OCI-LY7 (cell line): ENCODE measurements around the gene CD1E. TPM values are rescaled to one million over a fixed set of nuclear protein-coding genes. Genes with fewer than 3 reads are reported as not detected.

Experiments
- BruUV-seq: library from RNA; stranded (reverse); fragments of 400-500 nt; replicated peaks from 2 replicates; lab custom pipeline; 2021; lab: Mats Ljungman, UMichigan
- CTCF ChIA-PET: fragments of 300-600 bp; sonication (Branson Sonifier 250); formaldehyde crosslinking; loops from one replicate; lab custom pipeline; 2022; ENCODE audit warnings: antibody characterized with exemption; ENCODE audit not compliant: unreplicated experiment; lab: Charles Lee
- POLR2A ChIA-PET: fragments of 300-600 bp; sonication (Branson Sonifier 250); formaldehyde crosslinking; loops from one replicate; lab custom pipeline; 2022; ENCODE audit warnings: antibody characterized with exemption; lab: Charles Lee
- DNase-seq: peaks from one replicate; pipeline ENCODE4 v3.0.0-alpha.2; 2015; ENCODE audit warnings: low spot score
- H2AFZ ChIP-seq: fragments of 200-600 bp; sonication (generic), shearing (Covaris generic); 2 replicates; pipeline ENCODE4 v1.6.1; 2014; ENCODE audit warnings: mild to moderate bottlenecking, antibody characterized with exemption, low read length, moderate library complexity
- H3K27ac ChIP-seq: fragments of 200-600 bp; sonication (generic); 2 replicates; pipeline ENCODE4 v1.5.1; 2014; ENCODE audit warnings: mixed run types, low read depth, mild to moderate bottlenecking, moderate library complexity, low read length, inconsistent platforms; ENCODE audit not compliant: poor library complexity, severe bottlenecking
- H3K36me3 ChIP-seq: fragments of 200-600 bp; sonication (generic); 2 replicates; pipeline ENCODE4 v1.6.1; 2014; ENCODE audit warnings: mild to moderate bottlenecking, antibody characterized with exemption, low read length, moderate library complexity, mixed read lengths; ENCODE audit not compliant: insufficient read depth
- H3K4me1 ChIP-seq: fragments of 200-600 bp; sonication (generic); 2 replicates; pipeline ENCODE4 v1.5.1; 2014; ENCODE audit warnings: mild to moderate bottlenecking, low read length; ENCODE audit not compliant: insufficient read depth, poor library complexity, severe bottlenecking
- H3K4me2 ChIP-seq: fragments of 200-600 bp; sonication (generic); 2 replicates; pipeline ENCODE4 v1.6.1; 2014; ENCODE audit warnings: mild to moderate bottlenecking, low read length
- H3K4me3 ChIP-seq: fragments of 200-600 bp; sonication (generic); 2 replicates; pipeline ENCODE4 v1.5.1; 2014; ENCODE audit warnings: mild to moderate bottlenecking, low read depth, low read length; ENCODE audit not compliant: poor library complexity, severe bottlenecking
- H3K79me2 ChIP-seq: fragments of 200-600 bp; sonication (generic); 2 replicates; pipeline ENCODE4 v1.6.1; 2016; ENCODE audit warnings: low read depth, mild to moderate bottlenecking, low read length, moderate library complexity, mixed read lengths; ENCODE audit not compliant: insufficient read depth
- H3K9me2 ChIP-seq: fragments of 200-600 bp; sonication (generic); 2 replicates; pipeline ENCODE4 v1.6.1; 2016; ENCODE audit warnings: mild to moderate bottlenecking, low read length, mixed read lengths; ENCODE audit not compliant: insufficient read depth
- H3K9me3 ChIP-seq: fragments of 200-600 bp; sonication (generic); 2 replicates; pipeline ENCODE4 v1.6.1; 2014; ENCODE audit warnings: mild to moderate bottlenecking, mixed run types, low read length, mixed read lengths
- H4K20me1 ChIP-seq: fragments of 200-600 bp; sonication (generic); 2 replicates; pipeline ENCODE4 v1.6.1; 2014; ENCODE audit warnings: mild to moderate bottlenecking, antibody characterized with exemption, low read length, moderate library complexity, mixed read lengths; ENCODE audit not compliant: insufficient read depth
- EZH2phosphoT487 ChIP-seq: fragments of 200-600 bp; sonication (generic); IDR thresholded peaks from 2 replicates; pipeline ENCODE4 v1.6.1; 2018; ENCODE audit warnings: low read depth, borderline replicate concordance, mild to moderate bottlenecking, mixed run types, antibody characterized with exemption, low read length, moderate library complexity, mixed read lengths
- intact Hi-C: fragments of 100-400 bp; cut with micrococcal nuclease; formaldehyde crosslinking; loops from one replicate; pipeline ENCODE4 v1.10.0; 2022; ENCODE audit not compliant: unreplicated experiment
- total RNA-seq, 2 experiments: library from RNA; depleted of rRNA in 1 of 2; stranded (reverse); fragments of >200 nt in 1 of 2; shearing (Covaris generic) in 1 of 2; gene quantifications; 2 replicates each; pipeline ENCODE4 v1.2.3, GENCODE V29; 2014 to 2022
- TF ChIP-seq, protein P1 (sequence below): fragments of 200-600 bp; sonication (generic); conservative IDR thresholded peaks from 2 replicates; pipeline ENCODE4 v1.5.1; 2014; ENCODE audit warnings: mild to moderate bottlenecking, antibody characterized with exemption, low read length, moderate library complexity, mixed read lengths

CD1E gene
- total RNA-seq, 2 experiments from 2014 or later = not detected

DNA sequence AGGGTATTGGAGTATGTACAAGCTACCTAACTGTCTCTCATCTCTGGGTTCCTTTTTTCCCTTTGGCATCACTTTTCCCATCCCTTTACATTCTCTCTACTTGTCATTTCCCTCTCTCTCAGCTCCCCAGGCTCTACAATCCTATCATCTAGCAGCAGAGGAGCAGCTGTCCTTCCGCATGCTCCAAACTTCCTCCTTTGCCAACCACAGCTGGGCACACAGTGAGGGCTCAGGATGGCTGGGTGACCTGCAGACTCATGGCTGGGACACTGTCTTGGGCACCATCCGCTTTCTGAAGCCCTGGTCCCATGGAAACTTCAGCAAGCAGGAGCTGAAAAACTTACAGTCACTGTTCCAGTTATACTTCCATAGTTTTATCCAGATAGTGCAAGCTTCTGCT is 561 bp downstream of the CD1E start:
- Histone ChIP-seq H3K36me3 (no peaks in the 10 kb centered on the region), H3K4me3 (no peak overlapping the region), H3K4me1 (no peaks in the 10 kb centered on the region), H3K9me3 (no peaks in the 10 kb centered on the region), H3K27ac (no peak overlapping the region), H2AFZ (no peak overlapping the region), H3K4me2 (no peak overlapping the region), H3K79me2 (no peaks in the 10 kb centered on the region), H3K9me2 (no peaks in the 10 kb centered on the region), H4K20me1 (no peaks in the 10 kb centered on the region)
- ChIA-PET POLR2A (interaction anchor here (0.6 kb wide), 2 partner anchors 643 to 869 kb away, joined by 3 read pairs; no protein-coding TSS in a partner anchor), CTCF (no interaction called here)
- intact Hi-C loops = no loop called here
- DNase-seq = no peak
- no TSS peak for BruUV-seq
- TF ChIP-seq EZH2phosphoT487 = no peak
- TF ChIP-seq, protein P1, sequence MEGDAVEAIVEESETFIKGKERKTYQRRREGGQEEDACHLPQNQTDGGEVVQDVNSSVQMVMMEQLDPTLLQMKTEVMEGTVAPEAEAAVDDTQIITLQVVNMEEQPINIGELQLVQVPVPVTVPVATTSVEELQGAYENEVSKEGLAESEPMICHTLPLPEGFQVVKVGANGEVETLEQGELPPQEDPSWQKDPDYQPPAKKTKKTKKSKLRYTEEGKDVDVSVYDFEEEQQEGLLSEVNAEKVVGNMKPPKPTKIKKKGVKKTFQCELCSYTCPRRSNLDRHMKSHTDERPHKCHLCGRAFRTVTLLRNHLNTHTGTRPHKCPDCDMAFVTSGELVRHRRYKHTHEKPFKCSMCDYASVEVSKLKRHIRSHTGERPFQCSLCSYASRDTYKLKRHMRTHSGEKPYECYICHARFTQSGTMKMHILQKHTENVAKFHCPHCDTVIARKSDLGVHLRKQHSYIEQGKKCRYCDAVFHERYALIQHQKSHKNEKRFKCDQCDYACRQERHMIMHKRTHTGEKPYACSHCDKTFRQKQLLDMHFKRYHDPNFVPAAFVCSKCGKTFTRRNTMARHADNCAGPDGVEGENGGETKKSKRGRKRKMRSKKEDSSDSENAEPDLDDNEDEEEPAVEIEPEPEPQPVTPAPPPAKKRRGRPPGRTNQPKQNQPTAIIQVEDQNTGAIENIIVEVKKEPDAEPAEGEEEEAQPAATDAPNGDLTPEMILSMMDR = no peak

DNA sequence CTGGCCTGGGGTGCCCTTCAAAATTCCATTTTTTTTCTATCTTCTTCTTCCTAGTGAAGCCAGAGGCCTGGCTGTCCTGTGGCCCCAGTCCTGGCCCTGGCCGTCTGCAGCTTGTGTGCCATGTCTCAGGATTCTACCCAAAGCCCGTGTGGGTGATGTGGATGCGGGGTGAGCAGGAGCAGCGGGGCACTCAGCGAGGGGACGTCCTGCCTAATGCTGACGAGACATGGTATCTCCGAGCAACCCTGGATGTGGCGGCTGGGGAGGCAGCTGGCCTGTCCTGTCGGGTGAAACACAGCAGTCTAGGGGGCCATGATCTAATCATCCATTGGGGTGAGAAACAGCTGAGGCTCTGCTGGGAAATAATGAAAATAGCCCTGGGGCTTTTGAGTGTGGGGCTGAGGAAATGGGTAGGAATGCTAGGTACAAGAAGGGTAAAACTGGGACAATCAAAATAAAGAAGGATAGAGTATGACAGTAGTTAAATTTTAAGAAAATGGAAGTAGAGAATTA is 2.1 kb downstream of the CD1E start:
- BruUV-seq = no TSS peak
- no peaks in the 10 kb centered on the region for H4K20me1 ChIP-seq
- no peaks in the 10 kb centered on the region for H3K79me2 ChIP-seq
- H3K4me2 ChIP-seq = no peak overlapping the region
- H3K27ac ChIP-seq = no peak overlapping the region
- no peaks in the 10 kb centered on the region for H3K9me2 ChIP-seq
- H3K4me1 ChIP-seq = no peaks in the 10 kb centered on the region
- H3K36me3 ChIP-seq = no peaks in the 10 kb centered on the region
- no peak for TF ChIP-seq EZH2phosphoT487
- TF ChIP-seq, protein P1 = no peak
- ChIA-PET POLR2A (interaction anchor here (0.7 kb wide), 1 partner anchor 1750 kb away, joined by 4 read pairs; no protein-coding TSS in a partner anchor), CTCF (no interaction called here)
- no peak for DNase-seq
- H3K4me3 ChIP-seq = no peak overlapping the region
- H3K9me3 ChIP-seq = no peaks in the 10 kb centered on the region
- H2AFZ ChIP-seq = no peak overlapping the region
- intact Hi-C loops = no loop called here

DNA sequence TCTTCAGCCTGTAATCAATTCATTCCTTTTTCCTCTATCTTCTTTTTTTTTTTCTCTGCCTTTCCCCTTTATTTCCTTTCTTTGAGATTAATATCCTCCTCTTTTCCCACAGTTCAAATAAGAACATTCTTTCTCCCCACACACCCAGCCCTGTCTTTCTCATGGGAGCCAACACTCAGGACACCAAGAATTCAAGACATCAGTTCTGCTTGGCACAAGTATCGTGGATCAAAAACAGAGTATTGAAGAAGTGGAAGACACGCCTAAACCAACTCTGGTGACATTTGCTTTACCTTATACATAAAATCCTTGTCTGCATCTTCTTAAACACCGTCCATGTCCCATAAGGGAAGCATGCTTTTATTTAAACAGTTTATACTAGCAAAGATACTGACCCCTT is 2.9 kb downstream of the CD1E start:
- intact Hi-C loops = no loop called here
- ChIA-PET POLR2A (interaction anchor here (0.5 to 0.7 kb wide), 2 partner anchors 186 to 1751 kb away, joined by 3 to 4 read pairs; no protein-coding TSS in a partner anchor), CTCF (no interaction called here)
- H3K36me3 ChIP-seq = no peaks in the 10 kb centered on the region
- no peak overlapping the region for H3K4me3 ChIP-seq
- no peak overlapping the region for H2AFZ ChIP-seq
- TF ChIP-seq, protein P1 = no peak
- TF ChIP-seq EZH2phosphoT487 = no peak
- H3K9me2 ChIP-seq = no peaks in the 10 kb centered on the region
- no peaks in the 10 kb centered on the region for H3K4me1 ChIP-seq
- no peak overlapping the region for H3K27ac ChIP-seq
- DNase-seq = no peak
- no peak overlapping the region for H3K4me2 ChIP-seq
- H4K20me1 ChIP-seq = no peaks in the 10 kb centered on the region
- BruUV-seq = no TSS peak
- no peaks in the 10 kb centered on the region for H3K79me2 ChIP-seq
- no peaks in the 10 kb centered on the region for H3K9me3 ChIP-seq
